Coronary artery (tissue), 2 donors: ENCODE results near the gene TSEN54.

ENCODE experiments used
- DNase-seq: peaks from one replicate; pipeline ENCODE4 v3.0.0-alpha.2; 2017; ENCODE audit warnings: low spot score
- H3K27ac ChIP-seq, 2 donors: fragments of 200-600 bp; sonication (generic); one replicate each; pipeline ENCODE4 v1.5.1; 2016 to 2019
- H3K4me3 ChIP-seq: fragments of 200-600 bp; sonication (generic); 2 replicates; pipeline ENCODE4 v1.5.1; 2016; ENCODE audit warnings: mild to moderate bottlenecking, moderate library complexity
- CTCF ChIP-seq: fragments of 200-600 bp; sonication (generic); IDR thresholded peaks from one replicate; pipeline ENCODE4 v1.5.1; 2019; ENCODE audit warnings: antibody characterized with exemption

TSEN54 gene

GRCh38 chr17:75504347-75505151 lies 11.8 kb upstream of the TSEN54 start:
- Histone ChIP-seq H3K27ac (peak overlapping the region in 1 of 2 donors; percentile 54), H3K4me3 (no peak overlapping the region)
- no peak for DNase-seq
- peak; percentile 17 for TF ChIP-seq CTCF

DNA sequence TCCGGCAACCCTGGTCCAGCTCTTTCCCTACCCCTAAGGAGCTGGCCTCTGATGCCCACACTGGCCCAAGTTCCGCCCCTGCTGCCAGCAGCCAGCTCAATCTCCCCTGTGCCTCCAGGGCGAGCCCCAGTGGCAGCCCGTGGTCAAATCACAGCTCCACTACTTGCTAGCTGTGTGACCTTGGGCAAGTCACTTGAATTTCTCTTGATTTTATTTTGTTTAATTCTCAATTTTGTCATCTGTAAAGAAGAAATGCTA lies 11.2 kb upstream of the TSEN54 start:
- no peak for DNase-seq
- H3K27ac ChIP-seq, result no peak overlapping the region
- no peak overlapping the region for H3K4me3 ChIP-seq
- no peak for TF ChIP-seq CTCF

GRCh38 chr17:75505640-75506039 lies 10.7 kb upstream of the TSEN54 start:
- no peak for TF ChIP-seq CTCF
- H3K27ac ChIP-seq, result peak overlapping the region in 1 of 2 donors; percentile 77
- H3K4me3 ChIP-seq, result no peak overlapping the region
- no peak for DNase-seq

DNA sequence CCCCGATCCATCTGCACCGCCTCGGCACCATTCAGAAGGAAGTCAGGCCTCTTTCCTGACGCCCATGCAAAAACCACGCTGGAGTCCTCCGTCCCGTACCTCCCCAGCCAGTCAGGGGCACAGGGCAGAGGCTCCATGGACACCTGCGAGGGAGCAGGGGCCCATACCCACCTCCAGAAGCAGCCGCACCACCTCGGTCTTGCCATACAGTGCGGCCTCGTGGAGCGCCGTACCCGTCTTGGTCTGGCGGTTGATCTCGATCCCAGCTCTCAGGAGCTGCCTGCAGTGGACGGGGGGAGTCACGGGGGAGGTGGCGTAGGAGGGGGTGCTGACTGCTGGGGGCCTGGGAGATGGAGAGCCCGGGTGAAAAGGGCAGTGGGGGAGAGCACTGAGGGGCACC lies 10.2 kb upstream of the TSEN54 start:
- no peak for DNase-seq
- peak overlapping the region in 1 of 2 donors; percentile 77 for H3K27ac ChIP-seq
- TF ChIP-seq CTCF, result no peak
- no peak overlapping the region for H3K4me3 ChIP-seq

DNA sequence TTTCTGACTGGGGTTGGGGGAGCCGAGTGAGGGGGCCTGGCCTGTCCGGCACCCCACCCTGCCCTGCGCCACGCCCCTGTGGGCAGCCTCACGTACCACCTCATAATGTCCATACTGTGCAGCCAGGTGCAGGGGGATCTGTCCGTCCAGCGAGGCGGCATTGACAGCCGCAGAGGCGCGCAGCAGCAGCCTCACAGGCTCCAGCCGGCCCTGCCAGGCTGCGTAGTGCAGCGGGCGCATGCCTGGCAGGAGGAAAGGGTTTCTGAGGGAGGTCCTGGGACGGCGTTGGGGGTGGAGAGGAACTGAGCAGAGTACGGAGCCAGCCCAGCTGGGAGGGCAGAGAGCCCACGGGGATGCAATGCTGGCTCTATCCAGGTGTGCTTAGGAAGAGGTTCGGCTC lies 9.4 kb upstream of the TSEN54 start:
- no peak overlapping the region for H3K4me3 ChIP-seq
- DNase-seq, result no peak
- TF ChIP-seq CTCF, result no peak

GRCh38 chr17:75507733-75508719 lies 8.3 kb upstream of the TSEN54 start:
- Histone ChIP-seq H3K4me3 (no peak overlapping the region), H3K27ac (peak overlapping the region; percentile 11 to 77)
- no peak for TF ChIP-seq CTCF
- no peak for DNase-seq

More for the DNA sequence above, 9.4 kb upstream of the TSEN54 start:
- peak overlapping the region in 1 of 2 donors; percentile 77 for H3K27ac ChIP-seq
